Sigmoid colon (tissue), 7 donors: ENCODE results near the gene FBH1. TPM values are rescaled to one million over a fixed set of nuclear protein-coding genes. Genes with fewer than 3 reads are reported as not detected.
"Not testable (repeated sequence)": the region's sequence is repeated elsewhere in the genome, so short reads cannot be mapped to it uniquely, and the experiment has no call there.

Source experiments
- DNase-seq: peaks from one replicate; pipeline ENCODE4 v3.0.0-alpha.2; 2019
- H3K27ac ChIP-seq, 4 donors: fragments of 200-600 bp; sonication (generic); one replicate each; pipeline ENCODE4 v1.5.1; 2016 to 2019; ENCODE audit warnings: mild to moderate bottlenecking in 1 of 4
- H3K27me3 ChIP-seq, 3 donors: fragments of 200-600 bp; sonication (generic); one replicate each; pipeline ENCODE4 v1.5.1; 2019; ENCODE audit warnings: mild to moderate bottlenecking in 1 of 3
- H3K36me3 ChIP-seq, 4 donors: fragments of 200-600 bp; sonication (generic); one replicate each; pipeline ENCODE4 v1.5.1; 2016 to 2019
- H3K4me1 ChIP-seq, 4 donors: fragments of 200-600 bp; sonication (generic); one replicate each; pipeline ENCODE4 v1.5.1; 2017 to 2019
- H3K4me3 ChIP-seq, 4 donors: fragments of 200-600 bp; sonication (generic); one replicate each; pipeline ENCODE4 v1.5.1; 2017 to 2019; ENCODE audit warnings: mild to moderate bottlenecking in 2 of 4, moderate library complexity in 1 of 4
- H3K9me3 ChIP-seq, 4 donors: fragments of 200-600 bp in 3 of 4; sonication (generic) in 3 of 4; one replicate each; pipeline versions ENCODE4 v1.5.1 to v1.6.1; 2013 to 2019
- CTCF ChIP-seq, 4 experiments: fragments of 450-650 bp in 3 of 4; fragments of 200-600 bp in 1 of 4; IDR thresholded peaks; one replicate each; pipeline ENCODE4 v1.5.1; 2016 to 2019; ENCODE audit warnings: antibody characterized with exemption in 4 of 4, mild to moderate bottlenecking in 3 of 4, moderate library complexity in 2 of 4
- EP300 ChIP-seq, 4 donors: sonication (generic); formaldehyde crosslinking; IDR thresholded peaks; one replicate each; pipeline ENCODE4 v1.6.1; 2017; ENCODE audit warnings: antibody characterized with exemption in 4 of 4
- POLR2A ChIP-seq, 2 donors: fragments of 450-650 bp; IDR thresholded peaks; one replicate each; pipeline ENCODE4 v1.6.1; 2016; ENCODE audit warnings: antibody characterized with exemption in 2 of 2, mild to moderate bottlenecking in 2 of 2, moderate library complexity in 2 of 2
- POLR2AphosphoS5 ChIP-seq, 4 donors: sonication (generic); formaldehyde crosslinking; IDR thresholded peaks; one replicate each; pipeline ENCODE4 v1.6.1; 2017; ENCODE audit warnings: antibody characterized with exemption in 4 of 4
- WGBS, 2 donors: extraction: QIAGEN DNeasy Blood & Tissue Kit; methylation state at CpG; one replicate each; pipeline ENCODE4 v1.1.7; 2013; 5-methylcytosine and 5-hydroxymethylcytosine counted together
- intact Hi-C: fragments of 100-400 bp; cut with DNase I; formaldehyde crosslinking; loops from one replicate; pipeline ENCODE4 v1.15.1; 2023
- polyA plus RNA-seq, 3 donors: library from polyadenylated mRNA; stranded (reverse); fragments of 200-250 nt; gene quantifications; one replicate each; pipeline ENCODE4 v1.2.3, GENCODE V29; 2013
- total RNA-seq, 4 donors: library from RNA; depleted of rRNA; stranded (reverse); fragments of >200 nt; gene quantifications; one replicate each; pipeline ENCODE4 v1.1.0, GENCODE V29; 2016
- donor health status: healthy with polysubstance abuse.
- donor health status: Bipolar disorder and iron deficiency.
- donor health status: healthy.

The FBH1 gene
- total and polyA plus RNA-seq, 7 donors: 31.2 to 85.9 (median 68.7) TPM

- no peak for DNase-seq
- Histone ChIP-seq H3K4me3 (no peak overlapping the region), H3K27ac (no peak overlapping the region), H3K36me3 (no peaks in the 10 kb centered on the region), H3K9me3 (no peaks in the 10 kb centered on the region), H3K4me1 (no peaks in the 10 kb centered on the region), H3K27me3 (no peaks in the 10 kb centered on the region)
- WGBS, 2 donors: 59 to 67% methylated on average over 13 of the region's 13 CpGs
- TF ChIP-seq POLR2A (IDR thresholded peaks at IDR 0.05) (no peak), CTCF (IDR thresholded peaks at IDR 0.05) (no peak), POLR2AphosphoS5 (IDR thresholded peaks at IDR 0.05) (no peak), EP300 (IDR thresholded peaks at IDR 0.05) (no peak)
- intact Hi-C loops: no loop called here
Observed at GRCh38 chr10:5844345-5845055, 45.5 kb upstream of the FBH1 start.

- intact Hi-C loops, H3K36me3 ChIP-seq, H3K27me3 ChIP-seq, H3K4me3 ChIP-seq, H3K9me3 ChIP-seq, H3K4me1 ChIP-seq, DNase-seq: not testable (repeated sequence)
- peak overlapping the region in 2 of 4 donors; percentile 11 to 28 for H3K27ac ChIP-seq
- 97 to 98% methylated on average over 4 of the region's 4 CpGs for WGBS, 2 donors
Observed at GRCh38 chr10:5846667-5847066, 43.4 kb upstream of the FBH1 start.

- Histone ChIP-seq H3K27ac (no peak overlapping the region), H3K27me3 (no peaks in the 10 kb centered on the region), H3K9me3 (no peaks in the 10 kb centered on the region), H3K4me3 (no peak overlapping the region), H3K36me3 (no peaks in the 10 kb centered on the region), H3K4me1 (no peaks in the 10 kb centered on the region)
- intact Hi-C loops: no loop called here
- TF ChIP-seq POLR2A (IDR thresholded peaks at IDR 0.05) (no peak), EP300 (IDR thresholded peaks at IDR 0.05) (no peak), POLR2AphosphoS5 (IDR thresholded peaks at IDR 0.05) (no peak), CTCF (IDR thresholded peaks at IDR 0.05) (no peak)
- no peak for DNase-seq
- WGBS, 2 donors: 77 to 89% methylated on average over 5 of the region's 5 CpGs
Observed at GRCh38 chr10:5854131-5854475, 35.9 kb upstream of the FBH1 start.

- no peak for TF ChIP-seq CTCF (IDR thresholded peaks at IDR 0.05)
- no peak for TF ChIP-seq EP300 (IDR thresholded peaks at IDR 0.05)
- no peak for TF ChIP-seq POLR2A (IDR thresholded peaks at IDR 0.05)
- no peak for TF ChIP-seq POLR2AphosphoS5 (IDR thresholded peaks at IDR 0.05)
- Histone ChIP-seq H3K4me3 (no peak overlapping the region), H3K9me3 (no peaks in the 10 kb centered on the region), H3K36me3 (no peaks in the 10 kb centered on the region), H3K4me1 (no peaks in the 10 kb centered on the region), H3K27ac (no peak overlapping the region), H3K27me3 (no peaks in the 10 kb centered on the region)
- 91 to 93% methylated on average over 18 of the region's 18 CpGs for WGBS, 2 donors
- no peak for DNase-seq
- intact Hi-C loops: no loop called here
Observed at GRCh38 chr10:5855979-5856700, 33.9 kb upstream of the FBH1 start.

GRCh38 chr10:5856701-5857004, 33.4 kb upstream of the FBH1 start:
- WGBS, 2 donors: 75 to 79% methylated on average over 7 of the region's 7 CpGs
- no peak for TF ChIP-seq CTCF (IDR thresholded peaks at IDR 0.05)
- no peak for TF ChIP-seq POLR2AphosphoS5 (IDR thresholded peaks at IDR 0.05)
- TF ChIP-seq EP300 (IDR thresholded peaks at IDR 0.05): no peak
- TF ChIP-seq POLR2A (IDR thresholded peaks at IDR 0.05): no peak
- H3K4me3 ChIP-seq: no peak overlapping the region
- no peaks in the 10 kb centered on the region for H3K36me3 ChIP-seq
- no peaks in the 10 kb centered on the region for H3K4me1 ChIP-seq
- no peak for DNase-seq
- H3K27me3 ChIP-seq: no peaks in the 10 kb centered on the region
- intact Hi-C loops: no loop called here
- H3K27ac ChIP-seq: no peak overlapping the region
- H3K9me3 ChIP-seq: no peaks in the 10 kb centered on the region
